Effector CD8-positive, alpha-beta T cell (primary cell): ENCODE measurements around the gene ERCC5.

Source experiments
- DNase-seq: peaks from one replicate; lab custom pipeline; 2025; lab: John Stamatoyannopoulos, UW

The ERCC5 gene

DNA sequence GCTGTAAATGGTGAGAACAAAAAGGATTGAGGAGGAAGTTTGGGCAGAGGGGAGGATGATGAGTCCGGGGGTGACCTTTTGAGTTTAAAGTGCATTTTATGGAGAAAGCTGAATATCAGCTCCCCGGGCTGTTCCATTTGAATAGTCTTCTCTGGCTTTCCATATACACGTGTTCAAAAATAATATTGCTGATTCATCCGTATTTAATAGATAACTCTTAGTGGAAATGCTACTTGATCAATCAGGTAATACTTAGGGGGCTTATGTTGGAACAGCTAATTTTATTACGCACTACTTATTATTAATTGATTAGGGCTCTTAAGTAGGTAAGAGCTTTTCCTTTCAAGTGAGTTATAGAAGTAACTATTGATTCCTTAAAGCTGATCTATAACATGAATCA lies 76.4 kb downstream of the ERCC5 start:
- DNase-seq, result no peak
